ENCODE measurements around the gene SLC22A4. TPM values are rescaled to one million over a fixed set of nuclear protein-coding genes. Genes with fewer than 3 reads are reported as not detected.
A peak's percentile ranks its signal among the peaks of the same experiment; 100 is the strongest.

Gene SLC22A4
- polyA plus RNA-seq = 9.6 TPM
- long read RNA-seq, donor 1 = 0 reads
- long read RNA-seq, donor 2, partial matches to known transcripts = 27 of 29 reads
- long read RNA-seq, donor 2, other reads (novel, unspliced or antisense) = 0 of 29 reads
- long read RNA-seq, donor 3, partial matches to known transcripts = 25 of 28 reads
- long read RNA-seq, donor 3, other reads (novel, unspliced or antisense) = 0 of 28 reads
- long read RNA-seq, donor 4 = 0 reads
- long read RNA-seq, donor 5 = 0 reads
- long read RNA-seq, donor 6, partial matches to known transcripts = 8 of 10 reads
- long read RNA-seq, donor 6, other reads (novel, unspliced or antisense) = 0 of 10 reads
- long read RNA-seq, donor 7, partial matches to known transcripts = 30 of 30 reads
- long read RNA-seq, donor 7, other reads (novel, unspliced or antisense) = 0 of 30 reads
- long read RNA-seq, donor 8, partial matches to known transcripts = 17 of 18 reads
- long read RNA-seq, donor 8, other reads (novel, unspliced or antisense) = 0 of 18 reads
- long read RNA-seq, donor 9, partial matches to known transcripts = 25 of 26 reads
- long read RNA-seq, donor 9, other reads (novel, unspliced or antisense) = 0 of 26 reads
- long read RNA-seq, donor 10, partial matches to known transcripts = 9 of 9 reads
- long read RNA-seq, donor 10, other reads (novel, unspliced or antisense) = 0 of 9 reads
- long read RNA-seq, donor 11, partial matches to known transcripts = 5 of 5 reads
- long read RNA-seq, donor 11, other reads (novel, unspliced or antisense) = 0 of 5 reads

DNA sequence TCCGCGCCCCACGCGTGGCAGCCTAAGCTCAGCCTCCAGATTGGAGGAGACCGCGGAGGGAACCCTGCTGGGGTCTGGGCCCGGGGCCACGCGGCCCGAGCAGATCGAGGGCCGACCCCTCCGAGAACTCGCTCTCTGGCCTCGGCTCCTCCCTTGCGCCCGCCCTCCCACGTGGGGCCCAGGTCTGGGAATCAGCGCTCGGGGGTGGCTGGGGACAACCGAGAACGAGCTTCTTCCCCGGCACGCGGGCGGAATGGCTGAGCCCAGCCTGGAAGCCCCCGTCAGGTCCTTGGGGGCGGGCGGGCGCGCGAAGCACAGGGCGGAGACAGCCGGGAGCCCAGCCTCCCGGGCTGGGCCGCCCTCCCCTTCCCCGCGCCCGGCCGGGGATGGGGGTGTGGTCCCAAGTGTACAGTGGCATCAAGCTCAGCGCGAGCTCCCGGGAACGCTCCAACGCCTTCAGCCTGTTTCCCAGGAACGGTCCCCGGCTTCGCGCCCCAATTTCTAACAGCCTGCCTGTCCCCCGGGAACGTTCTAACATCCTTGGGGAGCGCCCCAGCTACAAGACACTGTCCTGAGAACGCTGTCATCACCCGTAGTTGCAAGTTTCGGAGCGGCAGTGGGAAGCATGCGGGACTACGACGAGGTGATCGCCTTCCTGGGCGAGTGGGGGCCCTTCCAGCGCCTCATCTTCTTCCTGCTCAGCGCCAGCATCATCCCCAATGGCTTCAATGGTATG is at the start of gene SLC22A4:
Gene SLC22A4, plus strand, starts transcription at position 403 of the 736 bp plus-strand sequence. Its CDS starts 223 bp downstream, at position 626.
- Histone ChIP-seq H3K9me3 (ENCODE audit: control insufficient read depth, low read depth, low read length) (no peaks in the 10 kb centered on the region), H3K27ac (ENCODE audit: low read length) (peak within 1 kb of the TSS; percentile 99), H3K4me1 (ENCODE audit: control insufficient read depth, insufficient read depth, low read length) (peaks cover 47% of the 10 kb centered on the region), H3K27me3 (ENCODE audit: control insufficient read depth, insufficient read depth, low read length) (no peaks in the 10 kb centered on the region), H3K36me3 (ENCODE audit: control insufficient read depth, insufficient read depth, low read length) (no peaks in the 10 kb centered on the region), H3K4me3 (ENCODE audit: low read length) (peak within 1 kb of the TSS; percentile 75)
- WGBS (ENCODE audit: insufficient coverage, low lambda C conversion rate) = no CpG with 5 or more reads among the region's 63 CpGs
- peak; percentile 96 to 97 for DNase-seq

GRCh38 chr5:132245593-132245992 is 48.6 kb upstream of the SLC22A4 start:
- DNase-seq = no peak
- WGBS (ENCODE audit: insufficient coverage, low lambda C conversion rate) = 33% methylated on average over 1 of the region's 1 CpG
- Histone ChIP-seq H3K9me3 (ENCODE audit: control insufficient read depth, low read depth, low read length) (peaks cover 30% of the 10 kb centered on the region), H3K4me1 (ENCODE audit: control insufficient read depth, insufficient read depth, low read length) (no peaks in the 10 kb centered on the region), H3K36me3 (ENCODE audit: control insufficient read depth, insufficient read depth, low read length) (no peaks in the 10 kb centered on the region), H3K27me3 (ENCODE audit: control insufficient read depth, insufficient read depth, low read length) (no peaks in the 10 kb centered on the region), H3K27ac (ENCODE audit: low read length) (no peak overlapping the region), H3K4me3 (ENCODE audit: low read length) (no peak overlapping the region)

- H3K4me3 ChIP-seq (ENCODE audit: low read length) = no peak overlapping the region
- H3K27ac ChIP-seq (ENCODE audit: low read length) = no peak overlapping the region
- H3K9me3 ChIP-seq (ENCODE audit: control insufficient read depth, low read depth, low read length) = peaks cover 30% of the 10 kb centered on the region
- DNase-seq = no peak
- no peaks in the 10 kb centered on the region for H3K36me3 ChIP-seq (ENCODE audit: control insufficient read depth, insufficient read depth, low read length)
- no peaks in the 10 kb centered on the region for H3K4me1 ChIP-seq (ENCODE audit: control insufficient read depth, insufficient read depth, low read length)
- no peaks in the 10 kb centered on the region for H3K27me3 ChIP-seq (ENCODE audit: control insufficient read depth, insufficient read depth, low read length)
These were observed 47.4 kb upstream of the SLC22A4 start for GRCh38 chr5:132246806-132247205.

- no peak for DNase-seq
- H3K4me3 ChIP-seq (ENCODE audit: low read length) = no peak overlapping the region
- no peak overlapping the region for H3K27ac ChIP-seq (ENCODE audit: low read length)
- no peaks in the 10 kb centered on the region for H3K36me3 ChIP-seq (ENCODE audit: control insufficient read depth, insufficient read depth, low read length)
- WGBS (ENCODE audit: insufficient coverage, low lambda C conversion rate) = 100% methylated on average over 1 of the region's 2 CpGs
- peaks cover 18% of the 10 kb centered on the region for H3K9me3 ChIP-seq (ENCODE audit: control insufficient read depth, low read depth, low read length)
- H3K4me1 ChIP-seq (ENCODE audit: control insufficient read depth, insufficient read depth, low read length) = peaks cover 12% of the 10 kb centered on the region
- no peaks in the 10 kb centered on the region for H3K27me3 ChIP-seq (ENCODE audit: control insufficient read depth, insufficient read depth, low read length)
These were observed 43.6 kb upstream of the SLC22A4 start for GRCh38 chr5:132250547-132250946.

DNA sequence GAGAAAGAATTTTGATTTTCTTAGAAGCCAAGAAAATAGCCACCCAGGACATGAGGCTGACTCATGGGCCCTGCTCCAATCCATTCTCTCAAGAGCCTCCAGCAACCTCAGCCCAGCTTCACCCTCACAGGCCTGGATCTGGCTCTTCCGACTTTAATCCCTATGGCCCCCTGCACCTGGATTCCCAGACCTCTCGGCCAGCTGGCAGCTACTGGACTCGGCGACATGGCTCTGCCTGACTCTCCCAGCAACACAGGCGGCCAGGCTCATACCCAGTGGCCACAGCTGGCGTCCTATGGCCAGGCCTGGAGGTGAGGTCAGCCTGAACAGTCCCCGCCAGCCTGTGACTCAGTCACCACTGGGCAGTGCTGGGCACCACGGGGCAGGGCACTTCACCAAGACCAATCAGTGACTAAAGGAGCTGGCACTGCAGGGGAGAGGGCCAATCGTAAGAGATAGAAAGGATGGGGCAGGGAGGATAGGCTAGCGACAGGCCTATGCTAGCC is 42.9 kb upstream of the SLC22A4 start:
- no CpG with 5 or more reads among the region's 10 CpGs for WGBS (ENCODE audit: insufficient coverage, low lambda C conversion rate)
- Histone ChIP-seq H3K27ac (ENCODE audit: low read length) (no peak overlapping the region), H3K4me1 (ENCODE audit: control insufficient read depth, insufficient read depth, low read length) (peaks cover 12% of the 10 kb centered on the region), H3K9me3 (ENCODE audit: control insufficient read depth, low read depth, low read length) (peaks cover 18% of the 10 kb centered on the region), H3K4me3 (ENCODE audit: low read length) (no peak overlapping the region), H3K36me3 (ENCODE audit: control insufficient read depth, insufficient read depth, low read length) (no peaks in the 10 kb centered on the region), H3K27me3 (ENCODE audit: control insufficient read depth, insufficient read depth, low read length) (no peaks in the 10 kb centered on the region)
- no peak for DNase-seq

DNA sequence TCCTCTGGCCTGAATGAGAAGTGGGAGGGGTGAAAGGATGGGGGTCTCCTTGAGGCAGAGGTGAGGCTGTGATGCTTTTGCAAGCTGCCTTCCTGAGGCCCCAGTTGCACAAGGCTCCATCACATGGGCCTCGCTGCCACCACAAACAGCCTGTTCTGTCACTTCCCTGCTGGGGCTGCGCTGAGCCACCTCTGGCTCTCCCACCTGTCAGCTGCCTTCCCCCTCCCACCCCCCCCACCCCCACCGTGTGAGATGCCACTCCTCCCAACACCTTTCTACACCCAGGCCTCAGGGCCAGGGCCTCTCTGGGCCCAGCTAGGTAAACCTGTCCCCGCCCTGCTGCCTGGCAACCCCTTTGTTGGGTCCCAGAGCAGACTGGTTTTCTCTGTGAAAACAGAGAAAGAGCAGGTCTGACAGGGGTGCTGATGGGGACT is 41.2 kb upstream of the SLC22A4 start:
- Histone ChIP-seq H3K27me3 (ENCODE audit: control insufficient read depth, insufficient read depth, low read length) (peaks cover 2% of the 10 kb centered on the region), H3K4me3 (ENCODE audit: low read length) (no peak overlapping the region), H3K27ac (ENCODE audit: low read length) (peak overlapping the region; percentile 20), H3K9me3 (ENCODE audit: control insufficient read depth, low read depth, low read length) (peaks cover under 1% of the 10 kb centered on the region), H3K4me1 (ENCODE audit: control insufficient read depth, insufficient read depth, low read length) (peaks cover 17% of the 10 kb centered on the region), H3K36me3 (ENCODE audit: control insufficient read depth, insufficient read depth, low read length) (no peaks in the 10 kb centered on the region)
- DNase-seq = peak in 1 of 2 donors; percentile 70
- no CpG with 5 or more reads among the region's 4 CpGs for WGBS (ENCODE audit: insufficient coverage, low lambda C conversion rate)

DNA sequence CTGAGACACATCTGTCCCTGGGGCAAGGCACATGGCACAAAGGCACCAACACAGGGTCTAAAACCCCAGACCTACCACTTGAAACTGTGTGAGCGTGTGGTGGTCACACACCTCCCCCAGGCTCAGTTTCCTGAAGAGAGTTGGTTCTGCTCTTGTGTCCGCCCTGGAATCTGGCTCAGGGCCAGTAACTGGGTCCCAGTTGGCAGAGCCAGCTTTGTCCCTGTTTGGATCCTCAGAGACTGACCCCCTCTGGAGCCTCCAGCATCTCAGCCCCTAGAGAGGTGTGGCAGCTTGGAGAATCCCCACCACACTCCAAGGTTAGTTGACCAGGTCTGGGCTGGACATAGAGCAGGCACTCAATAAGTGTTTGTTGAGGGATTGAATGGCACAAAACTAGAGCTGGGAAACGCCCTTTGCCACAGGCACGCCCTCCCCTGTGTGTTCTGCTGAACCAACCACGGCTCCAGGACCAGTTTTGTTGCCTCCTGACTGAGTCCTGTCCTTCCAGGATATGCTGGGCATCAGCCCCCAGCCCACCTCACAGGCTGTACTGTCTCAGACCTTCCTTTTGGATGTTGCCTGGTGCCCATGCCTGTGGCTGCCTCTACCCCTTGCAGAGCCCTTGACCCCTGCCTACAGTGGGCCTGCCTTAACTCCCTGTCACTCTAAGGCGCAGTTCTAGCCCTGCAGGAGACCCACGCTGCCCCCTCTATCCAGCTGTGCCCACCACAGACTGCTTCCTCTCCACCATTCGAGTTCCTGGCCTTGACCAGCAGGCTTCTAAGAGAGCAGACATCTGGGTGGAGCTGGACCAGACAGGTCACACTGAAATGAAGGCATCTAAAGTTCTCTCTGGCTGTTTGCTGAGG is 40.5 kb upstream of the SLC22A4 start:
- peaks cover 4% of the 10 kb centered on the region for H3K27me3 ChIP-seq (ENCODE audit: control insufficient read depth, insufficient read depth, low read length)
- H3K27ac ChIP-seq (ENCODE audit: low read length) = peak overlapping the region; percentile 20
- H3K4me3 ChIP-seq (ENCODE audit: low read length) = no peak overlapping the region
- whole genome bisulfite sequencing (ENCODE audit: insufficient coverage, low lambda C conversion rate) = no CpG with 5 or more reads among the region's 8 CpGs
- H3K9me3 ChIP-seq (ENCODE audit: control insufficient read depth, low read depth, low read length) = no peaks in the 10 kb centered on the region
- H3K4me1 ChIP-seq (ENCODE audit: control insufficient read depth, insufficient read depth, low read length) = peaks cover 19% of the 10 kb centered on the region
- no peaks in the 10 kb centered on the region for H3K36me3 ChIP-seq (ENCODE audit: control insufficient read depth, insufficient read depth, low read length)
- no peak for DNase-seq

GRCh38 chr5:132254321-132254977 is 39.7 kb upstream of the SLC22A4 start:
- Histone ChIP-seq H3K27ac (ENCODE audit: low read length) (no peak overlapping the region), H3K27me3 (ENCODE audit: control insufficient read depth, insufficient read depth, low read length) (peaks cover 4% of the 10 kb centered on the region), H3K4me1 (ENCODE audit: control insufficient read depth, insufficient read depth, low read length) (peaks cover 23% of the 10 kb centered on the region), H3K4me3 (ENCODE audit: low read length) (no peak overlapping the region), H3K9me3 (ENCODE audit: control insufficient read depth, low read depth, low read length) (no peaks in the 10 kb centered on the region), H3K36me3 (ENCODE audit: control insufficient read depth, insufficient read depth, low read length) (no peaks in the 10 kb centered on the region)
- no CpG with 5 or more reads among the region's 7 CpGs for WGBS (ENCODE audit: insufficient coverage, low lambda C conversion rate)
- no peak for DNase-seq

- H3K27me3 ChIP-seq (ENCODE audit: control insufficient read depth, insufficient read depth, low read length) = peaks cover 4% of the 10 kb centered on the region
- WGBS (ENCODE audit: insufficient coverage, low lambda C conversion rate) = no CpG with 5 or more reads among the region's 4 CpGs
- peaks cover 23% of the 10 kb centered on the region for H3K4me1 ChIP-seq (ENCODE audit: control insufficient read depth, insufficient read depth, low read length)
- DNase-seq = no peak
- no peaks in the 10 kb centered on the region for H3K9me3 ChIP-seq (ENCODE audit: control insufficient read depth, low read depth, low read length)
- no peak overlapping the region for H3K27ac ChIP-seq (ENCODE audit: low read length)
- H3K4me3 ChIP-seq (ENCODE audit: low read length) = no peak overlapping the region
- no peaks in the 10 kb centered on the region for H3K36me3 ChIP-seq (ENCODE audit: control insufficient read depth, insufficient read depth, low read length)
These were observed 38.0 kb upstream of the SLC22A4 start for GRCh38 chr5:132256086-132256782.
